ENCODE results near the gene MEGF6.

DNA sequence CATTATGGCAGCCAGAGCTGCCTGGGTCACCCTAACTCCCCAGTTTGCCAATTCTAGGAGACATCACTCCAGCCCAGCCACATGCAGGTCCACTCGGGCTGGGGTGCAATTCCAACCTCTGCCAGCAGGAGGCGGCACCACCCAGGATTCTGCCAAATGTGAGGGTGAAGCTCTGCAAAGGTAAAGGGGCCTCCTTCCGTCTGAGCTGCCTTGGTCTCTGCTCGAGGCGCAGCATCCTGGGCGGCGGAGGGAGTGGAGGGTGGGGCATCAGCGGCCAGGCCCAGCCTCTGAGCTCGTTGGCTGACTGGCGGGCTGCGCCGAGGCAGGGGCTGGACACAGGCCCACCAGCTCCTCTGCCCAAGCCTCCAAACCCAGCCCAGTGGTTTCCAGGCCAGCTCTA lies 93.1 kb downstream of the MEGF6 start:
- TF ChIP-seq CTCF (IDR thresholded peaks at IDR 0.05), result peak; percentile 74
- no peak for TF ChIP-seq ZFX (IDR thresholded peaks at IDR 0.05; ENCODE audit: borderline replicate concordance)
